Measurements from ENCODE around the gene M6PR. TPM values are rescaled to one million over a fixed set of nuclear protein-coding genes. Genes with fewer than 3 reads are reported as not detected.

M6PR gene
- total and polyA plus RNA-seq, 10 of the 15 experiments (the other 5 are each of a cell fraction or from before 2014, with no cell fraction given) = 65.4 to 209 (median 139) TPM

DNA sequence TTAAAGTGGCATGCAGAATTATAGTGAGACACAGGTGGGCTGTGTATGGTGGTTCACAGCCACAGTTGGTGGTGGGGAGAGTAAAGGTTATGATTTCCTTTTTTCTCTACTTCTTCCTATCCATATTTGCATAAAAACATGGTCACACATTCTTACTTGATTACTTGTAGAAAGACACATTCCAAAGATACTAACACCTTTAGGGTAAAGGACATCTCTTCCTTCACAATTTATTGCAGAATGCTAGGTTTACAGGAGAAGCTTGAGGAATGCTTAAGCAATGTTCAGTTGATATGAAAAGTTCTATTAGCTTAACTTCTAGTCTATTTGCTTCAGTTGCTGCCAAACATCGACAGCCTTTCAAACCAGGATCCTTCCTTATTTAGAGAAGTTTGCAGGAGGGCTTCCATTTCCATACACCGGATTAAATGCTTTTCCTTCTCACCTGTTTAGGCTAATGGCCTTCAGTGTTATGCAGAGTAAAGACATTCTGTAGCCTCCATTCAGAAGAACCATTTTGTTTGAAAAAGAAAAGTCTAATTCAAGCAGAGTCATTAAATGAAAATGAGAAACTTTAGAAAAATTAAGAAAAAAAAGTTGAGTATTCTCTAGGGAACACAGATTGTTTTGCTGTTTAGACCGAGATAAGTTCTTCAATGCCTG, 37.7 kb downstream of the M6PR start:
- SMC1A ChIA-PET (ENCODE audit: uncharacterized antibody, unreplicated experiment) = interaction anchor here (1.0 to 2.8 kb wide), 4 partner anchors 14 to 120 kb away, joined by 3 to 8 read pairs (median 4); no protein-coding TSS in a partner anchor
- no peak overlapping the region for H3K27ac ChIP-seq (ENCODE audit: control insufficient read depth, insufficient read depth)
- in situ Hi-C loops (cut with MboI) = no loop called here

More for the DNA sequence above, 37.7 kb downstream of the M6PR start:
- ChIA-PET RAD21 (ENCODE audit: unreplicated experiment) (no interaction called here), POLR2A (interaction anchor here (0.6 kb wide), 1 partner anchor 41 kb away, joined by 3 read pairs; no protein-coding TSS in a partner anchor), CTCF (interaction anchor here (1.2 to 1.6 kb wide), 2 partner anchors 7 to 38 kb away, joined by 4 to 10 read pairs; partner anchors contain the start of gene M6PR)
- Histone ChIP-seq H3K4me3 (no peak overlapping the region), H3K9ac (ENCODE audit: control insufficient read depth, insufficient read depth, low read length) (no peak overlapping the region), H3K4me1 (ENCODE audit: control insufficient read depth, insufficient read depth, low read length) (peaks cover 4% of the 10 kb centered on the region), H3K27me3 (replicated peaks in 1 of 2; ENCODE audit: control insufficient read depth in 2 of 2, insufficient read depth in 2 of 2, low read length in 1 of 2) (no peaks in the 10 kb centered on the region; a peak in 1 of 4 replicates), H2AFZ (ENCODE audit: control insufficient read depth, low read depth, low read length) (no peak overlapping the region), H3K4me2 (ENCODE audit: control insufficient read depth, insufficient read depth) (no peak overlapping the region), H3K36me3 (ENCODE audit: control insufficient read depth in 2 of 2, insufficient read depth in 2 of 2, low read length in 1 of 2) (no peaks in the 10 kb centered on the region), H3K9me3 (replicated peaks; ENCODE audit: control insufficient read depth, insufficient read depth, low read length) (no peaks in the 10 kb centered on the region), H4K20me1 (ENCODE audit: control insufficient read depth, insufficient read depth) (no peaks in the 10 kb centered on the region), H3K79me2 (ENCODE audit: control insufficient read depth, insufficient read depth, low read length) (no peaks in the 10 kb centered on the region)
- BruUV-seq (replicated peaks) = no TSS peak
- DNase-seq (ENCODE audit: low read depth, low spot score) (no peak), ATAC-seq (no peak), FAIRE-seq (no peak)
- intact Hi-C loops (cut with micrococcal nuclease; ENCODE audit: unreplicated experiment) = loop anchor here (10.0 kb wide), 1 partner anchor 133 kb away; no protein-coding TSS in a partner anchor
- TF ChIP-seq, protein P1, sequence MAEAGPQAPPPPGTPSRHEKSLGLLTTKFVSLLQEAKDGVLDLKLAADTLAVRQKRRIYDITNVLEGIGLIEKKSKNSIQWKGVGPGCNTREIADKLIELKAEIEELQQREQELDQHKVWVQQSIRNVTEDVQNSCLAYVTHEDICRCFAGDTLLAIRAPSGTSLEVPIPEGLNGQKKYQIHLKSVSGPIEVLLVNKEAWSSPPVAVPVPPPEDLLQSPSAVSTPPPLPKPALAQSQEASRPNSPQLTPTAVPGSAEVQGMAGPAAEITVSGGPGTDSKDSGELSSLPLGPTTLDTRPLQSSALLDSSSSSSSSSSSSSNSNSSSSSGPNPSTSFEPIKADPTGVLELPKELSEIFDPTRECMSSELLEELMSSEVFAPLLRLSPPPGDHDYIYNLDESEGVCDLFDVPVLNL (IDR thresholded peaks at IDR 0.05; ENCODE audit: low read depth, low read length) = no peak
- TF ChIP-seq SUZ12 (IDR thresholded peaks at IDR 0.05; ENCODE audit: unreplicated experiment) (no peak), BRCA1 (IDR thresholded peaks at IDR 0.05; ENCODE audit: low read depth, low read length) (no peak), MEF2B (IDR thresholded peaks at IDR 0.05; ENCODE audit: partially characterized antibody, poor library complexity, severe bottlenecking) (no peak), ZNF217 (IDR thresholded peaks at IDR 0.05) (no peak), HDAC6 (IDR thresholded peaks at IDR 0.05; ENCODE audit: unreplicated experiment) (no peak), TCF12 (IDR thresholded peaks at IDR 0.05; ENCODE audit: low read depth, low read length) (no peak), SP1 (IDR thresholded peaks at IDR 0.05; ENCODE audit: low read depth, low read length) (no peak)
- TF ChIP-seq, protein P2, sequence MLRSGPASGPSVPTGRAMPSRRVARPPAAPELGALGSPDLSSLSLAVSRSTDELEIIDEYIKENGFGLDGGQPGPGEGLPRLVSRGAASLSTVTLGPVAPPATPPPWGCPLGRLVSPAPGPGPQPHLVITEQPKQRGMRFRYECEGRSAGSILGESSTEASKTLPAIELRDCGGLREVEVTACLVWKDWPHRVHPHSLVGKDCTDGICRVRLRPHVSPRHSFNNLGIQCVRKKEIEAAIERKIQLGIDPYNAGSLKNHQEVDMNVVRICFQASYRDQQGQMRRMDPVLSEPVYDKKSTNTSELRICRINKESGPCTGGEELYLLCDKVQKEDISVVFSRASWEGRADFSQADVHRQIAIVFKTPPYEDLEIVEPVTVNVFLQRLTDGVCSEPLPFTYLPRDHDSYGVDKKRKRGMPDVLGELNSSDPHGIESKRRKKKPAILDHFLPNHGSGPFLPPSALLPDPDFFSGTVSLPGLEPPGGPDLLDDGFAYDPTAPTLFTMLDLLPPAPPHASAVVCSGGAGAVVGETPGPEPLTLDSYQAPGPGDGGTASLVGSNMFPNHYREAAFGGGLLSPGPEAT (IDR thresholded peaks at IDR 0.05; ENCODE audit: low read depth) = no peak
- TF ChIP-seq, protein P3, sequence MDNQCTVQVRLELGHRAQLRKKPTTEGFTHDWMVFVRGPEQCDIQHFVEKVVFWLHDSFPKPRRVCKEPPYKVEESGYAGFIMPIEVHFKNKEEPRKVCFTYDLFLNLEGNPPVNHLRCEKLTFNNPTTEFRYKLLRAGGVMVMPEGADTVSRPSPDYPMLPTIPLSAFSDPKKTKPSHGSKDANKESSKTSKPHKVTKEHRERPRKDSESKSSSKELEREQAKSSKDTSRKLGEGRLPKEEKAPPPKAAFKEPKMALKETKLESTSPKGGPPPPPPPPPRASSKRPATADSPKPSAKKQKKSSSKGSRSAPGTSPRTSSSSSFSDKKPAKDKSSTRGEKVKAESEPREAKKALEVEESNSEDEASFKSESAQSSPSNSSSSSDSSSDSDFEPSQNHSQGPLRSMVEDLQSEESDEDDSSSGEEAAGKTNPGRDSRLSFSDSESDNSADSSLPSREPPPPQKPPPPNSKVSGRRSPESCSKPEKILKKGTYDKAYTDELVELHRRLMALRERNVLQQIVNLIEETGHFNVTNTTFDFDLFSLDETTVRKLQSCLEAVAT (IDR thresholded peaks at IDR 0.05) = no peak
- TF ChIP-seq, protein P4, sequence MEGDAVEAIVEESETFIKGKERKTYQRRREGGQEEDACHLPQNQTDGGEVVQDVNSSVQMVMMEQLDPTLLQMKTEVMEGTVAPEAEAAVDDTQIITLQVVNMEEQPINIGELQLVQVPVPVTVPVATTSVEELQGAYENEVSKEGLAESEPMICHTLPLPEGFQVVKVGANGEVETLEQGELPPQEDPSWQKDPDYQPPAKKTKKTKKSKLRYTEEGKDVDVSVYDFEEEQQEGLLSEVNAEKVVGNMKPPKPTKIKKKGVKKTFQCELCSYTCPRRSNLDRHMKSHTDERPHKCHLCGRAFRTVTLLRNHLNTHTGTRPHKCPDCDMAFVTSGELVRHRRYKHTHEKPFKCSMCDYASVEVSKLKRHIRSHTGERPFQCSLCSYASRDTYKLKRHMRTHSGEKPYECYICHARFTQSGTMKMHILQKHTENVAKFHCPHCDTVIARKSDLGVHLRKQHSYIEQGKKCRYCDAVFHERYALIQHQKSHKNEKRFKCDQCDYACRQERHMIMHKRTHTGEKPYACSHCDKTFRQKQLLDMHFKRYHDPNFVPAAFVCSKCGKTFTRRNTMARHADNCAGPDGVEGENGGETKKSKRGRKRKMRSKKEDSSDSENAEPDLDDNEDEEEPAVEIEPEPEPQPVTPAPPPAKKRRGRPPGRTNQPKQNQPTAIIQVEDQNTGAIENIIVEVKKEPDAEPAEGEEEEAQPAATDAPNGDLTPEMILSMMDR (IDR thresholded peaks at IDR 0.05 in 2 of 3, conservative IDR thresholded peaks at IDR 0.05 in 1 of 3; ENCODE audit: control insufficient read depth in 2 of 3, extremely low read depth in 1 of 3, insufficient read depth in 1 of 3, low read depth in 3 of 3, low read length in 3 of 3) = no peak
- WGBS (ENCODE audit: insufficient coverage, insufficient replicate concordance, low lambda C conversion rate, missing lambda C conversion rate) = 69% methylated on average over 3 of the region's 3 CpGs

Data from GM12878 (cell line).